GM12865 (cell line): Measurements from ENCODE around the gene MED28.

Experiments
- DNase-seq: peaks from one replicate; pipeline ENCODE4 v3.0.0; 2010; ENCODE audit warnings: low read depth
- H3K4me3 ChIP-seq: 2 replicates; pipeline ENCODE4 v1.5.1; 2011; ENCODE audit warnings: mild to moderate bottlenecking, low read depth, low read length, control low read depth
- CTCF ChIP-seq: IDR thresholded peaks from 2 replicates; pipeline ENCODE4 v1.5.1; 2011; ENCODE audit warnings: low read length, control low read depth, low read depth, inconsistent platforms; ENCODE audit not compliant: insufficient read depth; ENCODE audit errors: missing control alignments

The MED28 gene

GRCh38 chr4:17630228-17630627, 15.8 kb downstream of the MED28 start:
- TF ChIP-seq CTCF, result no peak
- no peak overlapping the region for H3K4me3 ChIP-seq

GRCh38 chr4:17633600-17633999, 19.2 kb downstream of the MED28 start:
- no peak for DNase-seq
- no peak for TF ChIP-seq CTCF
- H3K4me3 ChIP-seq, result no peak overlapping the region

More at GRCh38 chr4:17630228-17630627, 15.8 kb downstream of the MED28 start:
- no peak for DNase-seq

- no peak for TF ChIP-seq CTCF
- DNase-seq, result no peak
- H3K4me3 ChIP-seq, result no peak overlapping the region
Observed at GRCh38 chr4:17635056-17635455, 20.6 kb downstream of the MED28 start.

GRCh38 chr4:17636341-17636695, 21.9 kb downstream of the MED28 start:
- no peak for TF ChIP-seq CTCF
- no peak overlapping the region for H3K4me3 ChIP-seq
- DNase-seq, result no peak

GRCh38 chr4:17636696-17637622, 22.5 kb downstream of the MED28 start:
- H3K4me3 ChIP-seq, result no peak overlapping the region
- DNase-seq, result peak; percentile 81
- TF ChIP-seq CTCF, result peak; percentile 86

GRCh38 chr4:17639136-17639535, 24.7 kb downstream of the MED28 start:
- TF ChIP-seq CTCF, result no peak
- no peak for DNase-seq
- no peak overlapping the region for H3K4me3 ChIP-seq

- TF ChIP-seq CTCF, result no peak
- DNase-seq, result no peak
- H3K4me3 ChIP-seq, result no peak overlapping the region
Observed at GRCh38 chr4:17642398-17642783, 27.9 kb downstream of the MED28 start.
